Subcutaneous abdominal adipose tissue (tissue), 5 donors: ENCODE results near the gene AMOT.

ENCODE experiments used
- H3K27ac ChIP-seq: one replicate; pipeline ENCODE4 v1.7.0; 2013; ENCODE audit warnings: low read depth, mild to moderate bottlenecking, inconsistent platforms, low read length, moderate library complexity
- H3K27me3 ChIP-seq, 5 donors: one replicate each; pipeline ENCODE4 v1.7.0; 2013; ENCODE audit warnings: low read length in 5 of 5, inconsistent platforms in 1 of 5; ENCODE audit not compliant: control insufficient read depth in 5 of 5, insufficient read depth in 4 of 5
- H3K36me3 ChIP-seq, 5 donors: one replicate each; pipeline ENCODE4 v1.7.0; 2013; ENCODE audit warnings: low read length in 5 of 5; ENCODE audit not compliant: control insufficient read depth in 5 of 5, insufficient read depth in 5 of 5
- H3K4me1 ChIP-seq, 5 donors: one replicate each; pipeline ENCODE4 v1.7.0; 2013; ENCODE audit warnings: low read length in 5 of 5, mild to moderate bottlenecking in 3 of 5, moderate library complexity in 1 of 5; ENCODE audit not compliant: control insufficient read depth in 5 of 5, insufficient read depth in 5 of 5
- H3K4me3 ChIP-seq, 5 donors: one replicate each; pipeline ENCODE4 v1.7.0; 2013; ENCODE audit warnings: low read length in 5 of 5, low read depth in 1 of 5
- H3K9ac ChIP-seq, 5 donors: one replicate each; pipeline ENCODE4 v1.7.0; 2013; ENCODE audit warnings: low read length in 5 of 5, mild to moderate bottlenecking in 4 of 5, moderate library complexity in 3 of 5
- H3K9me3 ChIP-seq, 5 donors: one replicate each; pipeline ENCODE4 v1.7.0; 2013; ENCODE audit warnings: low read length in 5 of 5; ENCODE audit not compliant: control insufficient read depth in 5 of 5
- donor health status: healthy.
- donor health status: healthy.
- donor health status: healthy.
- donor health status: healthy.
- donor health status: healthy.

The AMOT gene

GRCh38 chrX:112759512-112759911 lies 81.1 kb downstream of the AMOT start:
- Histone ChIP-seq H3K4me3 (no peak overlapping the region), H3K36me3 (no peaks in the 10 kb centered on the region), H3K9ac (no peak overlapping the region), H3K9me3 (no peaks in the 10 kb centered on the region), H3K4me1 (no peaks in the 10 kb centered on the region), H3K27ac (no peak overlapping the region), H3K27me3 (peaks cover 0 to 16% (median 7%) of the 10 kb centered on the region in 5 donors)

GRCh38 chrX:112757946-112758345 lies 82.7 kb downstream of the AMOT start:
- Histone ChIP-seq H3K9ac (no peak overlapping the region), H3K4me1 (no peaks in the 10 kb centered on the region), H3K27ac (no peak overlapping the region), H3K4me3 (no peak overlapping the region), H3K9me3 (no peaks in the 10 kb centered on the region), H3K27me3 (peaks cover 0 to 14% (median 7%) of the 10 kb centered on the region in 5 donors), H3K36me3 (no peaks in the 10 kb centered on the region)

- Histone ChIP-seq H3K4me3 (no peak overlapping the region), H3K36me3 (no peaks in the 10 kb centered on the region), H3K9ac (no peak overlapping the region), H3K27me3 (peaks cover 0 to 8% (median 4%) of the 10 kb centered on the region in 5 donors), H3K9me3 (peaks cover 0 to 3% (median 0%) of the 10 kb centered on the region in 5 donors), H3K4me1 (no peaks in the 10 kb centered on the region), H3K27ac (no peak overlapping the region)
These were observed 87.5 kb downstream of the AMOT start for GRCh38 chrX:112753116-112753515.

- Histone ChIP-seq H3K36me3 (no peaks in the 10 kb centered on the region), H3K4me3 (no peak overlapping the region), H3K9ac (no peak overlapping the region), H3K4me1 (no peaks in the 10 kb centered on the region), H3K9me3 (peaks cover 0 to 3% (median 0%) of the 10 kb centered on the region in 5 donors), H3K27me3 (peaks cover 0 to 14% (median 3%) of the 10 kb centered on the region in 5 donors), H3K27ac (no peak overlapping the region)
These were observed 89.6 kb downstream of the AMOT start for GRCh38 chrX:112751076-112751475.

GRCh38 chrX:112746812-112747595 lies 93.6 kb downstream of the AMOT start:
- H3K36me3 ChIP-seq = no peaks in the 10 kb centered on the region
- no peak overlapping the region for H3K9ac ChIP-seq
- H3K27ac ChIP-seq = no peak overlapping the region
- peaks cover 0 to 16% (median 9%) of the 10 kb centered on the region in 5 donors for H3K27me3 ChIP-seq
- H3K9me3 ChIP-seq = peaks cover 0 to 3% (median 0%) of the 10 kb centered on the region in 5 donors
- no peak overlapping the region for H3K4me3 ChIP-seq
- H3K4me1 ChIP-seq = no peaks in the 10 kb centered on the region

GRCh38 chrX:112738347-112739033 lies 102.1 kb downstream of the AMOT start:
- Histone ChIP-seq H3K4me3 (no peak overlapping the region), H3K9me3 (no peaks in the 10 kb centered on the region), H3K36me3 (no peaks in the 10 kb centered on the region), H3K9ac (no peak overlapping the region), H3K27ac (no peak overlapping the region), H3K27me3 (peaks cover 0 to 12% (median 5%) of the 10 kb centered on the region in 5 donors), H3K4me1 (peaks cover 0 to 8% (median 0%) of the 10 kb centered on the region in 5 donors)

- peaks cover 0 to 2% (median 0%) of the 10 kb centered on the region in 5 donors for H3K9me3 ChIP-seq
- H3K4me1 ChIP-seq = peaks cover 0 to 8% (median 0%) of the 10 kb centered on the region in 5 donors
- no peak overlapping the region for H3K27ac ChIP-seq
- H3K27me3 ChIP-seq = peaks cover 0 to 9% (median 6%) of the 10 kb centered on the region in 5 donors
- H3K9ac ChIP-seq = no peak overlapping the region
- H3K36me3 ChIP-seq = no peaks in the 10 kb centered on the region
- no peak overlapping the region for H3K4me3 ChIP-seq
These were observed 104.3 kb downstream of the AMOT start for GRCh38 chrX:112736310-112736709.

- Histone ChIP-seq H3K4me1 (peaks cover 0 to 8% (median 0%) of the 10 kb centered on the region in 5 donors), H3K9ac (no peak overlapping the region), H3K4me3 (no peak overlapping the region), H3K27me3 (peaks cover 0 to 12% (median 6%) of the 10 kb centered on the region in 5 donors), H3K9me3 (peaks cover 0 to 3% (median 0%) of the 10 kb centered on the region in 5 donors), H3K27ac (no peak overlapping the region), H3K36me3 (no peaks in the 10 kb centered on the region)
These were observed 105.5 kb downstream of the AMOT start for GRCh38 chrX:112735147-112735546.

- peaks cover 0 to 12% (median 6%) of the 10 kb centered on the region in 5 donors for H3K27me3 ChIP-seq
- no peak overlapping the region for H3K4me3 ChIP-seq
- no peak overlapping the region for H3K27ac ChIP-seq
- peaks cover 0 to 3% (median 0%) of the 10 kb centered on the region in 5 donors for H3K9me3 ChIP-seq
- H3K36me3 ChIP-seq = no peaks in the 10 kb centered on the region
- H3K4me1 ChIP-seq = peaks cover 0 to 8% (median 0%) of the 10 kb centered on the region in 5 donors
- no peak overlapping the region for H3K9ac ChIP-seq
These were observed 106.3 kb downstream of the AMOT start for GRCh38 chrX:112734290-112734689.

- peaks cover 0 to 8% (median 5%) of the 10 kb centered on the region in 5 donors for H3K27me3 ChIP-seq
- no peak overlapping the region for H3K27ac ChIP-seq
- peaks cover 0 to 3% (median 0%) of the 10 kb centered on the region in 5 donors for H3K9me3 ChIP-seq
- peaks cover 0 to 8% (median 0%) of the 10 kb centered on the region in 5 donors for H3K4me1 ChIP-seq
- no peak overlapping the region for H3K9ac ChIP-seq
- H3K36me3 ChIP-seq = no peaks in the 10 kb centered on the region
- no peak overlapping the region for H3K4me3 ChIP-seq
These were observed 108.8 kb downstream of the AMOT start for GRCh38 chrX:112731793-112732192.
